Stimulated activated CD8-positive, alpha-beta memory T cell treated with anti-CD3 and anti-CD28 coated beads, Interleukin-7, amount 100 ng/mL, for 24 hours (primary cell): ENCODE results near the gene TMEM170B.

ENCODE experiments used
- DNase-seq: peaks from one replicate; pipeline ENCODE4 v3.0.0-alpha.2; 2020; ENCODE audit warnings: low read depth

The TMEM170B gene

DNA sequence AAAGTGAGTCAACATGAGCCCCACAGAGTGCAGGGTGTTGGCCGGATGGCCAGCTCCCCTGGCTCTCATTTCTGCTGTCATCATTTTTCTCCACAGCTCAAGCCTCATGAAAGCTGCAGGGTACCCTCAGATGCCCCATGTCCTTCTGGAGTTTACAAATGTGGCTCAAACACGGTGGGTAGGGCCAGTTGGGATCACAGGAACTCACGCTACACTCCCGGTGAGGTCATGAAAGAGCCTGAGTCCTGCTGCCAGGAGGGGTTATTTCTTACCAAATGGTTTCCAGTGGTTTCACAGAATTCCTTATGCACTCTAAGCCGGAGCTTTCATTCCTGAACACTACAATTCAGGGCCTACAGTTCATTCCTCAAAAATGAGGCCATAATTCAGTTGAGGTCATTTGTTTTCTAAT is 78.7 kb downstream of the TMEM170B start:
- DNase-seq: no peak

DNA sequence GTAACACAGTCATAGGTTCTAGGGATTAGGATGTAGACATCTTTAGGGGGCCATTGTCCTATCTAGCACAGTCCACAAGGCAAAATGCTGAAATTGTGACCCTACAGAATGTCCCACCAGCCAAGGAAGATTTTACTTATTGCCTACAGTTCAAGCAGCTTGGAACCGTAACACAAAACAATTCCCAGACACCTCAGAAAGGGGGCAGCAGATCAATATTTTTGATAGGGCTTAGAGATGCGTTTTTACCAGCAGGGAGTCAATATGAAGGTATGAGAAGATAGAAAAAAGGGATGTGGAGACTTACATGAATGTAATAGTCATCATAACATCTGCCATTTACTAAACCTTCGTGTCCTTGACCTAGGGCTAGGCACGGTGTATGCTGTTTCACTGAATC is 81.0 kb downstream of the TMEM170B start:
- no peak for DNase-seq

DNA sequence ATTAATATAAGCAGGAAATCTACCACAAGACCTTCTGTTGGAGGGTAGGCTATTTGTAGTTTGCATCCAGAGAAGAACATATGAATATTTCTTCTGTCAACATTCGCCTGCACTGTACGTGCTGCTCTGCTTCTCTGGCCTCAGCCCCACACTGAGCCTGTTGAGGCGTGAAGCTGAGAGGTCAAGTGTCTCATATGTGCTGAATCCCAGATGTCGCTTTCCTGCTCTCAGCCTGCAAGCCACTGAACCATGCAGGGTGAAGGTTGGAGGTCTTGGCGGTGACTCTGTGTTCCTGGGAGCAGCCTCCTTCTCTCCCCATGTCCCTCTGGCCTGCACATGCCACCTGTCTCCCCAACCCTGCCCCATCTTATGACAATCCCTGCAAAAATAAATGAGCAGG is 83.6 kb downstream of the TMEM170B start:
- no peak for DNase-seq

DNA sequence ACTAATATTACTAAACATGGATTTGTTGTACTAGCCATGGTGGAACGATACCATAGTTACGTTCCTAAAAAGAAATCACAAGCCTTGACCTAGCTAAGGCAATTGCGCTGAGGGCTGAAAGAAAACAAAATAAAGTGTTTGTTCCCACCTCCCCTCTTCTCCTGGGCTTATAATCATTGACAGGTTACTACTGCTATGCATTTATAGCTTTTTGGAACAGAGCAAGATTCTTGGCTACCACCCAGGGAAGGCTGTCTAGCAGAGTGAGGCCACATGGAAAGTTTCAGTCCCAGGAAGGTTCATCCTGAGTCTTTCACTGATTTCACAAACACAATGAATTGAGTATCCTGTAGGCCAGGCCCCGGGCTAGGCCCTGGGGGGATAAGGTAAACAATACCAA is 84.6 kb downstream of the TMEM170B start:
- DNase-seq: no peak

- DNase-seq: no peak
Observed at GRCh38 chr6:11623272-11623671, 85.7 kb downstream of the TMEM170B start.

DNA sequence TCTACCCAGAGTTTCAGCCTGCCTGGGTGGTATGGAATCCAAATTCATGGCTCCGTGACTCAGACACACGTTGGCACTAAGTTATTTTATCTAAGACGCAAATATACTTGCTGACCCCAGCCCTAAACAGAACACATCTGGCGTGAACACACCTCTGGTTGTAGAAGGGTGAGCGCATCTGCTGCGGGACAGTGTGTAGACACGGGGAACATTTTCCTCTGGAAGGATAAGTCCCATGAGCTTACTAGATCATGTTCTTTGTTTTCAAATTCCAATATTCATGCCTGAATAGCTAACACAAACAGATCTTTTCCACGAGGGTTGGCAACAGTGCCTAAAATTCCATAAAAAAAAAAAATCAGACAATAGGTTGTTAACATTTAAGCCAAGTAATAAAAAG is 87.8 kb downstream of the TMEM170B start:
- no peak for DNase-seq

DNA sequence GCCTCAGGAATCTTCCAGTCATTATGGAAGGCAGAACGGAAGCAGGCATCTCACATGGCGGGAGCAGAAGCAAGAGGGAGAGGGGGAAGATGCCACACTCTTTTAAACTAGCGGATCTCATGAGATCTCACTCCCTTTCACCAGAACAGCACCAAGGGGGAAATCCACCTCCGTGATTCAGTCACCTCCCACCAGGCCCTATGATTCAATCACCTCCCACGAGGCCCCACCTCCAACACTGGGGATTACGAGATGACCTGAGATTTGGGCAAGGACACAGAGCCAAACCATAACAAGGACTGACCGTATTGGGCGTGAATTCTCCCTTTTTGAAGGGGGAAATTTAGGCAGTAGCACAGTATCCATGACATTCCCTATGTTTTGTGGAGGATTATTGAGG is 88.8 kb downstream of the TMEM170B start:
- DNase-seq: no peak

DNA sequence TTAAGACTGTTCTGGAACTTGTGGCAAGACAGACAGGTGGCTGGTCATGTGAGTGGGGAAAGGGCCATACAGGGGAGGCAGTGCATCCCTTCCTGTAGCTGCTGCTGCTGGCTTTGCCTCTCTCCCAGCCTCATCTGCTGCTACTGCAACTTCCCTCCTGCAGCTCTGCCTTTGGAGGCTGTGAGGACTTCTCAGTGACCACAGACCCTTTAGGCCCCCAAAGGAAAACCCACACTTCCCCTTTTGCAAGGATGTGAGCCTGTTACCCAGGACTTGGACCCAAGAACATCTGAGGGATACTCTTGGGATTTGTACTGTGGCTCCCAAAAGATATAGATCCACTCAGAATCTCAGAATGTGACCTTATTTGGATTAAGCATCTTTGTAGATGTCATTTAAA is 91.0 kb downstream of the TMEM170B start:
- no peak for DNase-seq

- DNase-seq: no peak
Observed at GRCh38 chr6:11631008-11631407, 93.5 kb downstream of the TMEM170B start.

- no peak for DNase-seq
Observed at GRCh38 chr6:11631539-11631938, 94.0 kb downstream of the TMEM170B start.

DNA sequence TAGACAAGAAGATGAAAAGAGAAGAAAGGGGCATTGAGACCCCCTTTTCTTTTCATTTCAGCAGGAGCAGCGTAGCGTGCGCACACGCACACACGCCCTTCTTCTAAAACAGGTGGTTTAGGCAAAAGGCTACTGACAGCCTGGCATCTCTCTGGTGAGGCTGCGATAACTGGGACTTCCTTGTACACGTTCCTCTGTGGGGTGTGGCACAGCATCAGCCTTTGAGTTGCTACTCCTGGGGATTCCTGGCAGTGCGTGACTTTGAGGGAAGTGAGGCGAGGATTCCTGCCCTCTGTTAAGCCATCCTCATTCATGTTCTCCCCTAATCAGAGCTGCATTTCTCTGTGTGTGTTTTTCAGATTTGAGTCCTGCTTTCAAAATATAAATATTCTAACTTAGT is 94.7 kb downstream of the TMEM170B start:
- DNase-seq: no peak

GRCh38 chr6:11632795-11633511 is 95.4 kb downstream of the TMEM170B start:
- DNase-seq: no peak
